NCI-H345 treated with DMSO at 0.1 percent for 48 hours (cell line): ENCODE measurements around the gene APEX1.
"Not testable (repeated sequence)": the region's sequence is repeated elsewhere in the genome, so short reads cannot be mapped to it uniquely, and the experiment has no call there.

Source experiments
- DNase-seq: peaks from one replicate; lab custom pipeline; 2025; ENCODE audit not compliant: unreplicated experiment; lab: John Stamatoyannopoulos, UW

Gene APEX1

GRCh38 chr14:20472536-20473169 is 17.6 kb downstream of the APEX1 start:
- DNase-seq, result no peak

- no peak for DNase-seq
Observed at GRCh38 chr14:20476776-20477175, 21.8 kb downstream of the APEX1 start.

DNA sequence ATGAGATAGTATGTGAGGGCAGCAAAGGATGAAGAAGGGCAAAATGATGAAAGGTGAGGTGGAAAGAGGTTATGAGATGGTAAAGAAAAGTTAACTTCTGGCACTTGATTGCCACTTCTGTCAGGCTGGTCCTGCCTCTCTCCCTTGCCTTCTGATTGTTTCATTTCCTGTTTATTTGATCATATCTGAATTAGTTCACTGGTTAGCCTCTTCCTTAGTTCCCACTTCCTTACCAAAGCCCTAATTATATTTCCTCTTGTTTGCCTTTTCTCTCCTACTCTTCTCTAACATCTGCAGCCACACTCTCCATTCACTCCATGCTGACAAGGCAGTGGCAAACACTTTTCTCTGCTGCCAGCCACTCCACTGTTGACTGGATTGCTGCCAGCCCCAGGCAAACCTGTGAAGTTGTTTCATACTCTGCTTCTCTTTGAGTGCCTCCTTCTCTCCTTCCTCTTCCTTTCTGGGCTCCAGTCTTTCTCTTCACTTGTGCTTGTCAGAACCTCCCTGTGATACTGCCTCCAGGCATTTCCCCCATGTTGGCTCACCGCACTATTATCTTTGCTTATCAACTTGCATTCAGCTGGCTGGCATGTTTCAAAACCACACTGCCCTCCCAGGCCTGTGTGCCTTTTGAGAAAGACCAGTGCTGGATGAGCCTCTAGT is 22.3 kb downstream of the APEX1 start:
- peak; percentile 3 for DNase-seq

DNA sequence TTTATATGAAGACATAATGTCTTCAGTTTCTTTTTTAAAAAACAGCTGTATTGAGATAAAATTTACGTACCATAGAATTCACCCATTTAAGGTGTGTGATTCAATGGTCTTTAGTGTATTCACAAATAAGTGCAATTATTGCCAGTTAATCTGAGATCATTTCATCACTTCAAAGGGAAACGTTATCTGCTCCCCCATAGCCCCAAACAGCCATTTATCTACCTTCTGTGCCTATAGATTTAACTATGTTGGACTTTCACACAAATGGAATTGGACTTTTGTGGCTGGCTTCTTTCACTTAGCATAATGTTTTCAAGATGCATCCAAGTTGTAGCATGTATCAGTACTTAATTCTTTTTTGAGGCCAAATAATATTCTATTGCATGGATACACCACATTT is 23.9 kb downstream of the APEX1 start:
- no peak for DNase-seq

- no peak for DNase-seq
Observed at GRCh38 chr14:20482382-20482781, 27.4 kb downstream of the APEX1 start.

DNA sequence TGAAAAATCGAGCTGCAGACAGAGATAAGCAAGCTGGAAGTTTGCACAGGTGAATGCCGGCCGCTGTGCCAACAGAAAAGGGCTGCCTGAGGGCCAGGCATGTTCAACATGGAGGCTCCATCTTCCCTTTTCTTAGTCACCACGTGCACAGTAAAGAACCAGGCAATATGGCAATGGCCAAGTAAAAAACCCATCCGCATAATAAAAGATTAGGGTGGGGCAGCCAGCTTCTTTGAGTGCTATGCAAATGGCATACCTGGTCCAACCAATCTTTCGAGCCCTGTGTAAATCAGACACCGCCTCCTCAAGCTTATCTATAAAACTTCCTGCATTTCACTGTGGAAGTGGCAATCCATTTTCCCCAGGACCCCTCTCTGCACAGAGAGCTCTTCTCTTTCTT is 30.9 kb downstream of the APEX1 start:
- DNase-seq, result no peak

GRCh38 chr14:20486684-20487395 is 31.8 kb downstream of the APEX1 start:
- DNase-seq, result no peak

DNA sequence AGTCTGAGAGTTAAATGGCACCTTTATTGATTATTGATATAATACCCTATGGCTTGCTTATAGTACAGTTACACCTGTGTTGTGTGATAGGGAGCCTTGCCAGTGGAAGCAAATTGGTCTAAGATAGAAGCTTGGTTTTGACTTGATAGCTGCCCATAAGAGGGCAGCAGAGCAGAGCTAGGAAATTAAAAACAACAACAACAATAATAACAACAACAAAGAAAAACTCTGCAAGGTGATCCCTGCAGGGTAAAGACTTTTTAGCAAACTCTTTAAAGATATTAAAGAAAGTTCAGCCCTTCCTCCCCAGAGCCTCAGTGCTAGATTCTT is 32.3 kb downstream of the APEX1 start:
- DNase-seq, result no peak

DNA sequence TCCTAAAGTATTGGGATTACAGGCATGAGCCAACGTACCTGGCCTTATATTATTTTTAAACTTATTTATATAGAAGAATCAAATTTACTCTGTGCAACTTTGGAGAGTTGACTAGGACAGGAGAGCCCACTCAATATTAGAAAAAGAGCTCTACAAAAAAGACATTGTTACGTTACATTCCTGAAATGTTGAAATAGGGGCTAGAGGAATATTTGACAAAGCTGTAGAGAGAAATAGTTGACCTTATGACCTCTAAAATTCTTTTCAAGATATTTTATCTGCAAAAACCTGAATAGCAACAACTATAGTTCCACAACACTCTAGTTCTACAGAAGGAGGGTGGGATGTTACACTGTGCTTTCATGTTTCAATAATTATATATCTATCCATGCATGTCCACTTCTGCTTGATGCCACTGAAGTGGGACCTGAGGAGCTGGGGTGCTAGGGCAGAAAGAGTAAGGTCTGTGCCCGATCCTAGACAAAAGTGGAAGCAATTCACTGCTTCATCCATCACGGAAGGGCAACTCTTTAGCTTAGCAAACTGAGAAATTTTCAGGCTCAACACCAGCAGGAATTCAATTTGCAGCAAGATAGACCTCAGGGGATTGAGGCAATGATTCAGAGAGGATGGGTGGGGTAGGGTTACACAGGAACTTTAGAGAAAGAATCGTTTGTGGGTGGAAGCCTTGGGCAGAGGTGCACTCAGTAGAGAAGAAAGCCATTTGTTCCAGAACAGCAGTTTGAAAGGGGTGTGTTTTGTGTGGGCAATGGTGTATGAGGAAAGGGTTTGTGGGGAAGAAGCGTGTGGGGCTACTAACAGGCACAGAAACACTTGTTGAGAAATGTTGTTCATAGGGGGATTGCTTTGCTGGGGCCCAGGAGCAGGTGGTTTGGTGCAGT is 34.3 kb downstream of the APEX1 start:
- DNase-seq, result no peak

- DNase-seq, result no peak
Observed at GRCh38 chr14:20490563-20490962, 35.5 kb downstream of the APEX1 start.

DNA sequence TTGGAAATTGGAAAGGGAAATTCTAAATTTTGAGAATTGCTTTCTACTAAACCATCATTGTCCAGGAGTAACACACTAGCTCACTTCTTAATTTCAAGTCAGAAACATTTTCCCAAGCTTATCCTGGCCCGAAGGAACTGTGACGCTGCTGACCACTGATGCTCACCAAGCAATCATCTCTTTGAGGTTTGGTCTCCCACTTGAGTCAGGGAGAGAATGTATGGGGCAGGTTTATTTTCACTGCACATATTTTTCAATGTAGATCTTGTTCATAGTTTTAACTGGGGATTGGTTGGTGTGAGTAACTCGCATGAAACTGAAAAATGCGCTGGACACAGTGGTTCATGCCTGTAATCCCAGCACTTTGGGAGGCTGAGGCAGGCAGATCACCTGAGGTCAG is 37.5 kb downstream of the APEX1 start:
- no peak for DNase-seq

DNA sequence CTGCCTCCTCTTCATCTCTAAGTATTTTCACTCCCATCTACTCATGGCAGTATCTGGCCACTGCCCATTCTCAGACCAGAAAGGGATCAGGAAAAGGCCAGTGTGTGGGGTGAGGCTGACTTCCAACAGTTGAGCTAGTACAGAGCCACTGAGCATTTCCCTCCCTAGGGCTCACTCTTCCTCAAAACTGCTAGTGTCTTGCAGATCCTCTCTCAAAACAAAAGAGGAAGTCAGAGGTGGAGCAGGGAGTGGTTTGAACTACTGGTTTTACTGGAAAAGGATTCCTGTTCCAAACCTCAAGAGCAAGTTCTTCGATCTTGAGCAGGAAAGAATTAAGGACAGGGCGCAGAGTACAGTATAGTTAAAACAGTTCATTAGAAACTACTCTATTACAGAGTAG is 38.6 kb downstream of the APEX1 start:
- no peak for DNase-seq

GRCh38 chr14:20494935-20495766 is 40.1 kb downstream of the APEX1 start:
- DNase-seq, result no peak

- DNase-seq, result no peak
Observed at GRCh38 chr14:20498622-20499021, 43.6 kb downstream of the APEX1 start.

DNA sequence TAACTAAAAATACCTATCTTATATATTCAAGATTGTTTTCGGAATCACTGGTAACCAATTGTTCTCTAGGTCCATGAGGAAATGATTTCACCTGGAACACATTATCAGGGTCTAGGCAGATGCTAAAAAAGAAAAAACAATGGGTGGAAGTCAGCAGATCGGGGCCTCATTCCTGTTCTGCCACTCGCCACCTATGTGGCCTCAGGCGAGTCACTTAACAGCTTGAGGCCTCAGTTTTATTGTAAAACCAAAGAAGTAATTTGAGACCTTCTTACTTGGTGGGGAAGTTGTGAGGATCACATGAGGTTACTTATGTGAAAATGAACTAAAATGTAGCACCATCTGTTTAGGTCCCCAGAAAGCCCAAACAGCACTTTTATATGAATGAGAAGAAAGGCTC is 44.1 kb downstream of the APEX1 start:
- DNase-seq, result no peak

- no peak for DNase-seq
Observed at GRCh38 chr14:20499881-20500280, 44.9 kb downstream of the APEX1 start.

- no peak for DNase-seq
Observed at GRCh38 chr14:20501346-20501745, 46.3 kb downstream of the APEX1 start.

DNA sequence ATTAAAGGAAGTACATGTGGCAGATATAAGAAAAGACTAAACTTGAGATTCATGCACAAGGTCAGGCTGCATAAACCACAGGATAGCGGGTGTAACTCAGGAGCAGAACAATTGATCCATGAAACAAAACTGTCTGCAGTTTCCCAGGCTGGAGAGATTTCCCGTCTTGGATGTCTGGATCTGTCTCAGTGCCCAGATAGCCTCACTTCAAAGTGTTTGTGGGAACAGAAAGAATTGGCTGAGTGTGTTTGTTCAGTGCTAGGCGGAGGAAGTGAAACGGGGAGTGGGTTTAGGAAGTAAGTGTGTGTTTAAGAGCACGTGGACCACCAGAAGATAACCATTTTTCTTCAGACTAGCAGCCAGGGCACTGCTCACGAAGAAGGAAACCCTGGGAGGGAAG is 48.9 kb downstream of the APEX1 start:
- no peak for DNase-seq

- DNase-seq, result not testable (repeated sequence)
Observed at GRCh38 chr14:20506276-20506675, 51.2 kb downstream of the APEX1 start.

DNA sequence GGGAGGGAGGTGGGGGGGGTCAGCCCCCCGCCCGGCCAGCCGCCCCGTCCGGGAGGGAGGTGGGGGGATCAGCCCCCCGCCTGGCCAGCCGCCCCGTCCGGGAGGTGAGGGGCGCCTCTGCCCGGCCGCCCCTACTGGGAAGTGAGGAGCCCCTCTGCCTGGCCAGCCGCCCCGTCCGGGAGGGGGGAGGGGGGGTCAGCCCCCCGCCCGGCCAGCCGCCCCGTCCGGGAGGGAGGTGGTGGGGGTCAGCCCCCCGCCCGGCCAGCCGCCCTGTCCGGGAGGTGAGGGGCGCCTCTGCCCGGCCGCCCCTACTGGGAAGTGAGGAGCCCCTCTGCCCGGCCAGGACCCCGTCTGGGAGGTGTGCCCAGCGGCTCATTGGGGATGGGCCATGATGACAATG is 51.7 kb downstream of the APEX1 start:
- not testable (repeated sequence) for DNase-seq
